CD4-positive, alpha-beta T cell treated with Interleukin-6 for 4 hours (primary cell): ENCODE data around the gene PNMA8C.
"Not testable (repeated sequence)": the region's sequence is repeated elsewhere in the genome, so short reads cannot be mapped to it uniquely, and the experiment has no call there.

Source experiments
- DNase-seq: peaks from one replicate; pipeline ENCODE4 v3.0.0-alpha.2; 2020; ENCODE audit warnings: mixed read lengths

PNMA8C gene

GRCh38 chr19:46410205-46411087 is 18.3 kb downstream of the PNMA8C start:
- DNase-seq = no peak

DNA sequence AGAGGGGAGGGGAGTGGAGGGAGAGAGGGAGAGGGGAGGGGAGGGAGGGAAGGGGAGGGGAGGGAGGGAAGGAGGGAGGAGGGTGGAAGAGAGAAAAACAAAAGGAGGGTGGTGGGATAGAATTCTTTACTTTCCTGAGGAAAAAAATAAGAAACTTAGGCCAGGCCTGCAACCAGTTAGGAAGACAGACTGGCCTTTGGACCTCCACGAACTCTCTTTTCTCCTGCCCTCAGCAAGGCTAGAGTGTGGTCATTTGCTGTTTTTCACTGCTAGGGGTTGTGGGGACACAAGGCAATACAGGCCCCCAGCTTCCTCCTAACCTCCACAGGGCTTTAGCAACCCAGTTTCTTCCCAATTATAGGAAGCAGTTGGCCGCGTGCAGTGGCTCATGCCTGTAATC is 19.5 kb downstream of the PNMA8C start:
- DNase-seq = no peak

GRCh38 chr19:46408664-46409039 is 20.1 kb downstream of the PNMA8C start:
- no peak for DNase-seq

- DNase-seq = no peak
Observed at GRCh38 chr19:46407856-46408663, 20.7 kb downstream of the PNMA8C start.

DNA sequence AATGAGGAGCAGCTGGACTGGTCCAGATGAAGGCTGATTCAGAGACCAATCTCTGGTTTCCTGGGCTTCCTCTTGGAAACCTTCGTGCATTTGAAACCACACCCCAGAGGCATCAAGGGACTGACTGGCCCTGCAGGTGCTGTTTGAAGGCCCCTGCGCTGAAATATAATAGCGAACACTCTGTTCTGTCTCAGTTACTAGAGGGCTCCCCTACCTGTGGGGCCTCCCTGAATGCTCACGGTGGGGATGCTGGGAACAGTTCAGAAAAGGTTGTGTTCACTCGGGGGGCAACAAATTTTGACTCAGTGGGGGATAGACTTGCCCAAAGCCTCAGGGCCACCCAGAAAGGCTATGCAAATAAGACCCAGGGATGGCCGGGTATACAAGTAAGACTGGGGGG is 21.8 kb downstream of the PNMA8C start:
- DNase-seq = no peak

- no peak for DNase-seq
Observed at GRCh38 chr19:46404753-46405468, 23.8 kb downstream of the PNMA8C start.

DNA sequence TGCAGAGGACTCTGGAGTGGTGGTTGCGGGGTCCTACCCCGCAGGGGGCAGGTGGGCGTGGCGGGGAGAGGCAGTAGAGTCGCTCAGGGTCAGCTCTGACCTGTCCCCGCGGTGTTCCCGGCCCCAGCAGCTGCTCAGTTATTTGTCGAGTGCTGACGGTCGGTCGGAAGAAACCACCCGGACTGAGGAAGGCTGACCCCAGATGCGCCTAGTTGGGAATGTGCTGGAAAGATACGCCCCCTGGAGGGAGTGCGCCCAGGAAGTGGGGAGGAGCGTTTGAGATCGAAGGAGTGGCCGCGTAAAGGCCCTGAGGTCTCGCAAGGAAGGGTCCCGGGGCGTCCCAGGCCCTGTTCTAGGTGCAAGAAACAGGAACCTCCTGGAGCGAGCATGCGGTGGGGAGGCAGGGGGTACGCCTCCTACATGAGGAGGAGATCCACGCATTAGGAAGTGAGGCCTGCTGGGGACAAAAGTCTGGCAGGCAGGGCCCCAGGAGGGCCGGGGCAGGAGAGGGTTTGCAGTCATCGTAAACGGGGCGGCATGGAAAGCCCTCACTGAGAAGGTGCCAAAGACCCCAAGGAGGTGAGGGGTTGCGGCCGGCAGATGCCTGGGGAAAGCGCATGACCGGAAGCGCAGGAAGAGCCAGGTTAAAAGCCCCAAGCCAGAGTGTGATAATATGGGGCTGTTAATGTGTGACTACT is 24.5 kb downstream of the PNMA8C start:
- DNase-seq = no peak

GRCh38 chr19:46402725-46403124 is 26.0 kb downstream of the PNMA8C start:
- DNase-seq = no peak

DNA sequence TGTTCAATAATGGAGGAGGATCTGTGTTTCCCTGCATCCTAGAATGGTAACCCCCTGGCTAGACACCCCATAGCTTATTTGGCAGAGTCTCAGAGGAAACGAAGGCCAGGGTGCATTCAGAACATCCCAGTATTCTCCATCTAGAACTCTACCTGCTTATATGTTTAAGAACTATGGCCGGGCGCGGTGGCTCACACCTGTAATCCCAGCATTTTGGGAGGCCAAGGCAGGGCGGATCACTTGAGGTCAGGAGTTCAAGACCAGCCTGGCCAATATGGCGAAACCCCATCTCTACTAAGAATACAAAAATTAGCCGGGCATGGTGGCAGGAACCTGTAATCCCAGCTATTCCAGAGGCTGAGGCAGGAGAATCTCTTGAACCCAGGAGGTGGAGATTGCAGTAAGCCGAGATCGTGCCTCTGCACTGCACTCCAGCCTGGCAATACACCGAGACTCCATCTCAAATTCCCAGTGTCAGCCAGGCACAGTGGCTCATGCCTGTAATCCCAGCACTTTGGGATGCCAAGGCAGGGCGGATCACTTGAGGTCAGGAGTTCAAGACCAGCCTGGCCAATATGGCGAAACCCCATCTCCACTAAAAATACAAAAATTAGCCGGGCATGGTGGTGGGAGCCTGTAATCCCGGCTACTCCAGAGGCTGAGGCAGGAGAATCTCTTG is 30.8 kb downstream of the PNMA8C start:
- not testable (repeated sequence) for DNase-seq

GRCh38 chr19:46394402-46394797 is 34.3 kb downstream of the PNMA8C start:
- no peak for DNase-seq

DNA sequence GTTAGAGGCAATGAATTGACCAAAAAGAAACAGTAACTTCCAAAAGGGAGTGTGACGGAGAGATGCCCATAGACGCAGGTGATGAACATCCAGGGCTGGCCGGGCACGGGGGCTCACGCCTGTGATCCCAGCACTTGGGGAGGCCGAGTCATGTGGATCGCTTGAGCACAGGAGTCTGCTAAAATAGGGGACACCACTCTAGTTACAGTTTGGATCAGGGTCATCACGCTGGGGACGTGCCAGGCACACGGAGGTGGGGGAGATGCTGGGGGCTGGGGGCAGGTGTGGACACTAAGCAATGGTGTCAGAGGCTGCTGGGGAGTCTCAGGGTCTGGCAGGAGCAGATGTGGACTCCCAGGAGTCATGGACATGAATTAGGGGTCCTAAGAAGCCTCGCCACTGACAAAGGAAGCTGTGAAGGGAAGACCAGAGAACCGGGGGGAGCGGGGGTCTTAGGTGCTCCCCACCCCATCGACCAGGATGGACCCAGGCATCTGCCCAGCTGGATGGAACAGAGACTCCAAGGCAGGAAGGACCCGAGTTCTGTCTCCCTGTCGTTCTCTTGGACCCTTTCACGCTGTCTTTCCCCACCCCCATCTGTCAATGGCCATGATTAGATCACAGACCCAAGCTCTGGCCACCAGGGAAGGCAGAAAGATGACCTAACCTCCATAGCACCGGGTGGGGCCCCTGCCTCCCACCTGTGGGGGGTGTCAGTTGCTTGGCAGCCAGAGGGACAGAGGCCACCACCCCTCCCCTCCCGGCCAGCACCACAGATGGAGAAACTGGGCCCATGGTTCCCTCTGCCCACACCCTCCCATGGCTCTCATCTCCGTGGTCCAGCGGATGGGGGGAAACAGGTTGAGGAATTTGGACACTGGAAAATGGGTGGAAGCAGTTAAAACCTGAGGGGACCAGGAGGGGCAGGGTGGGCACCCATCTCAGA is 35.0 kb downstream of the PNMA8C start:
- no peak for DNase-seq

GRCh38 chr19:46392837-46393236 is 35.9 kb downstream of the PNMA8C start:
- no peak for DNase-seq

DNA sequence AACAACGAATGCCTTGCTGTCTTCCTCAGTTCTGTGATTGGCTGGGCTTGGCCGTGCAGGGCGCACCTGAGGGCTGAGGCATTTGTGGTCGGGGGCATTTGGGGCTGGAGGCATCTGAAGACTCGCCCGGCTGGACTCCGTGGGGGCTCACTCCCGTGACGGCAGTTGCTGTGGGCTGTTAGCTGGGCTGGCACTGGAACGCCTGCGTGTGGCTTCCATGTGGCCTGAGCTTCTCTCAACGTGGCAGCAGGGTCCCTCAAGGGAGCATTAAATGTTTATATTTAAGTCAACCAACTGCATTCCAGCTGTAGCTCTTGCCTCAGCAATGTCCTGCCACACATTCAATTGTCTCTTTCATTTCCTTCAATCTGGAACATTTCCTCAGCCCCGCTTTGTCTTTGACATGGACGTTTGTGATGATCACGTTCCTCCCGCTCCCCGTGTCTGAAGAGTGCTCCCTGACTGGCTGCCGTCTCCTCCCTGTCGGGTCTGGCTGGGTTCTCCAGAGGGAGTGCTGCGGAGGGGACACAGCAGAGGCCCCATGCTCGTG is 36.4 kb downstream of the PNMA8C start:
- DNase-seq = no peak

- DNase-seq = no peak
Observed at GRCh38 chr19:46391296-46392251, 37.2 kb downstream of the PNMA8C start.

DNA sequence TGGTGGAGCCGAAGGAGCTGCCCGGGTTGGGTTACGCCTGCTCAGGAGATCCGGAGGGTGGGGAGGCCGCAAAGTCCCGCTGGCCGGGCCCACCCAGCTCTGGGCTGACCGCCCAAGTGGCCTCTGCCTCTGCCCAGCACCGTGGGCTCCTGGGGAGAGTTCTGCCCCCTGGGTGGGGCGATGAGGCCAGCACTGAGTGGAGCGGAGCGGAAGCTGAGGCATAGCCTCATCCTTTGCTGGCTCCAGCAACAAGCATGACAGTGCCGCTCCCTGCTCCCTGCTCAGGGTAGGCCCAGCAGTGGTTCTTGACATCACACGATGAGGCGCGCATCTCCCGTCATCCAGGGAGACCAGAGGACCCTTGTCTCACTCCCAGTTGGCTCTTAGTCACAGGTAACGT is 37.9 kb downstream of the PNMA8C start:
- no peak for DNase-seq

DNA sequence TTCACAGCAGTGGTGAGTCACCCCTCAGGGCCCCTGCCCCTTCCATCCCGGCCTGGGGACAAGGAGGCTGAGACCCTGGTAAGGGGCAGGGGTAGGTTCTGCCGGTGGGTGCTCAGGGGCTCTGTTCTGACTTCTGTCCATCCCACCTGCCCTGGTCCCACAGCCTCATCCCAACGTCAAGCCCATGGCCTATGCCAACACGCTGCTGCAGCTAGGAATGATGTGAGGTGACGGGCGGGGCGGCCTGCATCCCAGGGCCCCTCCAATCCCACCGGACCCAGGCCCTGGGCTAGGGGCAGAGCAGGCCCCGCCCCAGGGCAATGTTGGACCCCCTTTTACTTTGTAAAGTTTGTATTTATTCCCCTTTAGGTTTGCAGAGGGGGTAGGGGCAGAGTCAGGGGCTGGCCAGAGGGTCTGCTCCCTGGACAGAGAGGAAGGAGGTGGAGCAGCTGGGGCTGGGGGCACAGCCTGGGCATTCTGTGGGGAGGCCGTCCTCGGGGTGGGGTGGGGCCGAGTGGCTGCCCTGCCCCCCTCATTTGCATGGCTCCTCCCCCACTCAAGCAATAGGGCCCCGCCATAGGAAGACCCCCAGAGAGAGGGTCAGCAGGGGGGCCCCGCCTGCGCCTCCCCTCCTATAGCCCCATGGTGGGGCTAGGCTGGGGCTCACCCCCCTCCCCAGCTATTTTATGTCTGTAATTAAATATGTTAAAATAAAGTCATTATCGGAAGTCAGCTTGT is 38.4 kb downstream of the PNMA8C start:
- DNase-seq = no peak

GRCh38 chr19:46388311-46389095 is 40.2 kb downstream of the PNMA8C start:
- DNase-seq = no peak

DNA sequence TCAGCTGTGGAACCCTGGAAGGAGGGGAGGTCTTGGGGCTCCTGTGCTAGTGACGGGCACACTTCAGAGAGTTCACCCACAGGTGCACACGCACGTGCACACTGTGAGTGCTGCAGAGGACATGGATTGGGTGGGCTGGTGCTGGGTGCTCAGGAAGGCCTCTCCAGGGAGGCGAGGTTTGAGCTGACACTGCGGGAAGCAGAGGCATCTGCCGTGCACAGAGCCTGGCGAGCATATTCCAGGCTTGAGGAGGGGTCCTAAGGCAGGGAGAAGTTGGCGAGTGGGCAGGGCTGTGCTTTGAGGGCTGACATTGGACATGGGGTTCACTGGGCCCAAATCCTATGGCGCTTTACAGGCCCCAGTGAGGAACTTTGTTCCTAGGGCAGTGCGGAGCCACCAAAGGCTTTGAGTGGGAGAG is 41.0 kb downstream of the PNMA8C start:
- no peak for DNase-seq
